ENCODE results near the gene TRIM8.

- TF ChIP-seq POLR2A (IDR thresholded peaks at IDR 0.05; ENCODE audit: low read length) (no peak), GATA1 (IDR thresholded peaks at IDR 0.05; ENCODE audit: low read depth, low read length) (no peak)
These were observed 30.5 kb upstream of the TRIM8 start for GRCh38 chr10:102613785-102614184.
